Measurements from ENCODE around the gene C19orf25.

Gene C19orf25

DNA sequence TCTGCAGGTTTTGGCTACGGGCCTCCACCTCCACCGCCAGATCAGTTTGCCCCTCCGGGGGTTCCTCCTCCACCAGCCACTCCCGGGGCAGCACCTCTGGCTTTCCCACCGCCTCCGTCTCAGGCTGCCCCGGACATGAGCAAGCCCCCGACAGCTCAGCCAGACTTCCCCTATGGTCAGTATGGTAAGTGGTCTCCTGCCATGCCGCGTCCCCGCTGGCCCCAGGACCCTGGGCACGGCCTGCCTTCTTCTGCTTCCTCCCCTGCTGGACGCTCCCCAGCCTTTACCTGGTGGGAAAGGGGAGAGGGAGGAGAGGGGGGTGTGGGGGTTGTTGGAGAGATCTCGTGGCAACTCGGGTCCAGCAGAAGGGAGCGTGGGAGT, 46.5 kb downstream of the C19orf25 start:
- no peak for DNase-seq (ENCODE audit: low read depth)

DNA sequence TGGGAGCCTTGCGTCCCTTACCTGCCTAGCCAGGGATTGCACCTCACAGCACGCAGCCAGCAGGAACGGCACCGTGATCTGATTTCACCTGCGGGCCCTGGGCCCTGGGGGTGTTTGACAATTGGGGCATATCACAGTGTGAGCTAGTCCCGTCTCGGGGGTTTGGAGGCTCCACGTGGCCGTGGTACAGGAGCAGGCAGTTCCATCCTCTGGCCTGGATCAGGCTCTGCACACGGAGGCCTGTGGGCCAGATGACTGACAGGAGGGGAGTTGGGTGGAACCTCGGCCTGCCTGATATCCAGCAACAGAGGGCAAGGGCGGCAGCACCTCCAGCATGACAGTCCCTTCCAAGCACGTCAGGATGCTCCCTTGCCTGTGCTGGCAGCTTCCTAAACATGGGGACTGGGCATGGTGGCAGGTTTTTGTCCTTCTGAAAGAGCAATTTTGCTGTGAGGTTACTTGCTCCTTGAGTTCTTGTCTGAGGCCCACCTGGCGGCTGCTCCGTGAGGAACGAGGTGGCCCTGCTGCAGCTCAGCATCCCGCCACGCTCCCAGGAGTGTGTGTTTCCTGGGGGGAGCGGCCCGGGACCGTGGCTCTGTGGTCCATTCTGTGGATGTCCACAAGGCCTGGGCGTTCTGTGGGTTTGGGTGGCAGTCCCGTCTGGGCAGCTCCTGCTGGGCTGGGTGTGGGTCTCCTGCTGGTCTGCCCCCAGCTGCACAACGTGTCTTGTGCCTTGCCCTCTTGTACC, 47.1 kb downstream of the C19orf25 start:
- DNase-seq (ENCODE audit: low read depth) = no peak

DNA sequence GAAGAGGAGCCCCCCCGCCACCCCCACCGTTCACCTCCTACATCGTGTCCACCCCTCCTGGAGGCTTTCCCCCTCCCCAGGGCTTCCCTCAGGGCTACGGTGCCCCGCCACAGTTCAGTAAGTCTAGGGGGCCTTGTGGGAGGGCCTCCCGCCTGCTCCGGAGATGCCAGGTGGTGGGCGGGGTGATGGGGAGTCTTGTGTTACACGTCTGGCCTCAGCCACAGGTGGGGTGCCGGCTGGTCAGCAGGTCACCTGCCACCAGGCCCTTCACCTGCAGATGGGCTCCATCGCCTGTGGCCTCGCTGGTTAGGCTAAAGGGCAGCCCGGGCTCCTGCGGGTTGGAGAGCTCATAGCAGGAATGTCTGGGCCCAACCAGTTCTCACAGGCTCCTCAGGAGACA, 48.8 kb downstream of the C19orf25 start:
- DNase-seq (ENCODE audit: low read depth) = no peak

DNA sequence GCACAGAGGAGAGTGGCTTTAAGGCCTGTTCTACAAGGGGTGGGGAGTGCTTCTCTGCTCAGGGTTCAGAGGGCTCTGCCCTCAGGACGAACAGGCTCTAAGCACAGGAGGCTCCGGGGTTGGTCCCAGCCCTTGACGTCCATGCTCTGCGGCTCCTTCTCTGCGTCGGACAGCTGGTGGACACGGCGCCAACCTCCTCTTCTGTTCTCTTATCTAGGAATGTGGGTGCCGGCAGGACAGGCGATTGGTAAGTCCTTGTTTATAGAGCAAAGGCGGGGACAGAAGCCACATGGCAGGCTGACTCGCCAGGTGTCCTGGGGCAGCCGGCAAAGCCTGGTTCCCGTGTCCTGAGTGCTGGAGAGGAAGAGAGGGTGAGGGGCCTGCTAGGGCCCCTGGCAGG, 49.3 kb downstream of the C19orf25 start:
- DNase-seq (ENCODE audit: low read depth) = no peak

DNA sequence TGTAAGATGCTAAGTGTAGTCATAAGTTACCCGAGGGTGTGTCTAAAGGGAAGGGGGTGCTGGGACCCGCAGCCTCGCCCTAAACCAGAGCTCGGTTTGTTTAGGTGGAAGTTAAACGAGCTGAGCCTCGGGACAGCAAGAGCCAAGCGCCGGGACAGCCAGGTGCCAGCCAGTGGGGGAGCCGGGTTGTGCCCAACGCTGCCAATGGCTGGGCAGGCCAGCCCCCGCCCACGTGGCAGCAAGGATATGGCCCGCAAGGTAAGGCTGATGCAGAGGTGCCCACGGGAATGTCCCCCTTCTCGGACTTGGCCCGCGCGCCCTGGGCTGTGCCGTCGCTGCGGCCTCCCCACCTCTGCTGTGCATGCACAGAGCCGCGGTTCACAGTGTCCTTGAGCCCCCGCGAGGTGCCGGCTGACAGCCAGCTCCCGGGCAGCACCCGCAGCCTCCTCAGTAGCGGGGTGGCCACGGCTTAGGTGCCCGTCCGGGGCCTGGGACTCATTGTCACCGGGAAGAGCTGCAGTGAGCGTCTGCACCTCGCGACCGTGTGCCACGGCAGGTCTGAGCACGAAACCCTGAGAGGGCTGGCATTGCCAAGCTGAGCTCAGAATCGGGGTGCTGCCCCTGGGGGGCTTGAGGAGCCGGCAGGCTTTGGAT, 50.1 kb downstream of the C19orf25 start:
- DNase-seq (ENCODE audit: low read depth) = no peak

DNA sequence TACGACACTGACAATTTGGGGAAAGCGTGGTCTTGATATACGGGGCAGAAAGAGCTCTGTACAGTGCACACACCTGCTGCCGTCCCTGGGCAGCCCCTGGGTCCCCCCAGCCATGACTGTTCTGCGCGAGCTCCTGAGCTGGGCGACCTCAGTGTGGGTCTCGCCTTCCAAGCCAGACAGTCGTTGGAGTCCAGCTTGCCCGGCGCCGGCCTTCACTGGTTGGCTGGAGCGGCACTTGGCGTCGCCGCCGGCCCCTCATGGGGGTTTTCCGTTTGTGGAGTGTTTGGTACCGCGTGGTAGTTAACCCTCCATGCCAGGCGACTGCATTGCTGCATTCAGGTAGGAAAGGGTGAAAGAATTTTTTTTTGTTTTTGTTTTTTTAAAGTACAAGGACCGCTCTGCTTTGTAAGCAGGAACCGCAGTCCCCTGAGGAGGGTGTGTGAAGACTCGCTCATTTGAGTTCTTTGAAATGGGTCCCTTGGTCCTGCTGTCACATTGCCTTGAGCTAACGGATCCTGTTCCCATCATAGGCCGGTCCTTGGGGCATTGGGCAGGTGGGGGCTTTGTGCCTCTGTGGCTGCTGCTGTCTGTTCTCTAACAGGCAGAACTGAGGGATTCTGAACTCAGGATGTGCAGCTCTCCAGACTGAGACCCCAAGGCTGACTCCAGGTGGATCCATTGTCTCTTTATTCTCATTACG, 51.6 kb downstream of the C19orf25 start:
- no peak for DNase-seq (ENCODE audit: low read depth)

DNA sequence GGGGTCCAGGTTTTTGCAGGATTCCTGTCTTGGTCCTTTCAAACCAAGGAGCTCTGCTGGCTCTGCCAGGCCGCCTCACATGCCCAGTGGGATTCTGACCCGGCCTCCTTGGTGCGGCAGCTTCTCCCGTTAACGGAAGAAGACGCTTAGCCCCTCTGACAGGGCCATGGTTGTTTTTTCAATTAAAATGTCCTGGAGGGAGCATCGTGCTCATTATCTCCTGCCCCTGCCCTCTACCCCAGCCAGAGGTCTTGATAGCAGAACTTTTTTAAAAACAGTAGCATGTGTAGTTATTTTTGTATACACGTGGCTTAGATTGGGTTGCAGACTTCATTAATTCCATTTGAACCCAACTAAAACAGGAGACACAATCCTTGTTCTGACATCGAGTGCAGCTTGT, 52.3 kb downstream of the C19orf25 start:
- no peak for DNase-seq (ENCODE audit: low read depth)

DNA sequence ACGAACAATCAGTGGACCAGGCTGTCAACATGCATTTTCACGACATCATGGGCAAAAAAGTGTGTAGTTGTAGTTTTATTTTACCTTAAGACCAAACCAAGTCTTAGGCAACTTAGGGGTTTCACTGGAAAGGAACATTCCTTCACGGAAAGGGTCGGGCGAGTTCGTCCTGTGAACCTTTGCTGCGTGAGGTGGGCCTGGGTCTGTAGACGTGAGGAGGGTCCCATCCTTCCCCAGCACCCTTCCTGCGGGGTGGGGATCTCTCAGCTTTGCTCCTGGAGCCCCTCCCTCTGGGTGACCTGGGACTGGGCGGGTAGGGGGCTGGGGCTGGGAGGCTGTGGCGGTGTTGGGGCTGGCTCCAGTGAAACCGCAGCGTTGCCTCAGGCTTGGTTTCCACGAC, 53.1 kb downstream of the C19orf25 start:
- no peak for DNase-seq (ENCODE audit: low read depth)

DNA sequence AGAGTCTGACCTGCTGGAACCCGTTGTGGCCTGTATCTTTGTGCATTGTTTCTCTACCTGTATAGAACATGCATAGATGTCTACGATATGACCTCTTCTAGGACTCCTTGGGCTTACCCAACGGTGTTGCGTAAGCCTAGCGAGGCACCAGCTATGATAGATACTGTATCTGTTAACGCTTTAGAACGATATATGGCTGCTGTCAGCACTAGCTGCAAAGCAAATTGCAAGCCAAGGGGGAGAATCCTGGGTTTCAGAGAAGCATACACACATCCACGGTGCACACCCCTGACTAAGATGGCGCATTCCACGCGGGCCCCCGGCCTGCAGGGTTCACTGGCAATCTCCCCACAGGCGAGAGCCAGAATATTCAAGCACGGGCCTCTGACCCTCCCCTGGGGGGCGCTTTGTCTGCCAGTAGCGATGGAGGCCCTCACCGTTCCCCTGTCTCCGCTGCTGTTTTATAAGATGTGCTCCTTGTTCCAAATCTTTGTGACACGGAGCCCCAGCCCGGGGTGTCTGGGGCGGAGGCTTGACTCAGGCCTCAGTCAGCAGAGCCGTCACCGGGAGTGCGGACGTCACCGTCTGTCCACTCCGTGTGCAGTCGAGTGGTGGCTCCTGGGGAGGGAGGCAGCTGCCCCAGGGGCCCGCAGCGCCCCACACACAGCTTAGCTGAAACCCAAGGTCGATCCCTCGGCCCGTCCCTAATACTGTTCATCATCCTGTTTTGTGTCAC, 53.7 kb downstream of the C19orf25 start:
- DNase-seq (ENCODE audit: low read depth) = no peak

DNA sequence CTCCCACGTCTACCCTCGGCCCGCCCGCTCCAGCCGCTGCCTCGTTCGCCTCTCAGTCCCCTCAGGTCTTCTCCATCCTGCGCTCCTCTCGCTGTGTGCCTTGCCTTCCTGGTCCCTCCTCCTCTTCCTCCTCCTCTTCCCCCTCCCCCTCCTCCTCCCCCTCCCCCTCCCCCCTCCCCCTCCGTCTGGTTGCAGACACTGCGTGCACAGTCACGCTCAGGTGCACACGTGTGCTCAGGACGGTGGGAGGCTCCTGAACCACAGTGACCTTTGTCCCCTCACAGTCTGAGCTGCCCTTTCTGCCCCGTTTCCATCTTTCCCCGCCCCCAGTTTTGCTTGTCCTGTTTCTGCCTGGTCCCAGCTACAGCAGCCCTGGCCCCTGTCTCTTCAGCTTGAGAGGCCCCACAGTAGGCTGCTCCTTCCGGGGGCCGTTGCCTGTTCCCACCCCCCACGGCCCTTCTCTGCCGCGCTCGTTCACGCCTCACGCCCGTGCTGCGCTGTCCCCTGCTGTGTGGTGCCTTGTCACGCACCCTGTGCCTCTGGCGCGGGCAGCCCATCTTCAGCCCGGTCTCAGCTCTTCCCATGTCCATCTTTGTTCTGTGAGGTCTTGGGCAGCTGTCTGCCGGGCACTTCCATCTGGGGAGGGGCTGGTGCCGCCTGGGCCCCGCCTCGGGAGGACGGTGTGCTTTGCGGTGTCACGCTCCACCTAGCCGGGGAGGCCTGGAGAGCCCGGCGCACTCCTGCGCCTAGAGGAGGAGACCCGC, 54.6 kb downstream of the C19orf25 start:
- DNase-seq (ENCODE audit: low read depth) = no peak

DNA sequence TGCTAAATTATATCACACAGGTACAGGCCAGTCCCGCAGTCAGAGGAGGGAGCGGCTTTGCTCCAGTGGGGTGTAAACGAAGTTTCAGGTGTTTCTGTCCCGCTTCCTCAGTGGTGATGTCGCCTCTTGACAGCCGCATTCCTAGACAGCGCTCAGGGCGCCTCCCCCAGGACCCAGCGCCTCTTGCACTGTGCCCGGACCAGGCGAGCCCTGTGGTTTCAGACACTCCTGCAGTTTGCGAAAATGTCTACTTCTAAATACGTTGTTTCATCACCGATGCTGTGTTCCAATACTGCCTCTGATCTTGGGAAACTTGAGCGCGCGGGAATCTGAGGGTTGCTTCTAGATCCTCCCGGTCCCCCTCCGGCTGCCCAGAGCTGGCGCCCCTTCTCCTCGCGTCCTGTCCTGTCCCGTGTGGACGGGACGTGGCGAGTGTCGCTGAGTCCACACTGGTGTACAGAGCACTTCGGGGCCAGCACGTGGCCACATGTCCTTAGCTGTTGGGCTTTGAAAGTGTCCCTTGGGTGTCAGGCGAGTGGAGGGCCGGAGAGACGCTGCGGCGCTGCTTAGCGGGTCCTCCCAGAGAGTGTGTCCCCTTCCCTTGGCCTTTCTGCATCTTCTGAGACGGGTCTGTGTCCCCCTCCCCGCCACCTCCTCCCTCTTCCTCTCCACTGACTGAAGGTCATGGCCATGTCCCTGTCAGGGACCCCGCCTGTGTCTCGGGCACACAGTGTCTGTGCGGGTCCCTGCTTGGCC, 55.4 kb downstream of the C19orf25 start:
- DNase-seq (ENCODE audit: low read depth) = no peak

All from stimulated activated CD8-positive, alpha-beta memory T cell treated with anti-CD3 and anti-CD28 coated beads, Interleukin-15, amount 100 ng/mL, for 1 hour (primary cell).